ENCODE results near the gene XRCC4.

DNA sequence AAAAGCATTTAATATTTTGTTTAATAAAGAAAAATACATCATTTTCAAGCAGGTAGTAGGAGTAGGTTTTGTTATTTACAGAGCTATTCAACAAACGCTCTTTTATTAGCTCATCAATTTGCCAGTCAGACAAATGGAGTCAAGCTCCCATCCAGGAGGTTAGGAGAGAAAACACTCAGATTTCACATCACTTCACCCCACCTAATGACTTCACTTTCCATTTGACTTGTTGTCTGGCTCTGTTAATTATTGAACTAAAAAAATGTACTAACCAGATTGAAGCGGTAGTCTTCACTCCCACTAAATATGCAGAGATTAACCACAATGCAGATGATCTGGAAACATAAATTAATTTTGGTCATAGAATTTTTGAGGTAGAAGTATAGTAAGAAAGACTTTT is 200.6 kb downstream of the XRCC4 start:
- no peak for TF ChIP-seq ZNF302 (tag by site-specific recombination; IDR thresholded peaks at IDR 0.05; ENCODE audit: low read depth)
- TF ChIP-seq ZNF174 (tag by site-specific recombination; IDR thresholded peaks at IDR 0.05): no peak
- TF ChIP-seq, protein P1, sequence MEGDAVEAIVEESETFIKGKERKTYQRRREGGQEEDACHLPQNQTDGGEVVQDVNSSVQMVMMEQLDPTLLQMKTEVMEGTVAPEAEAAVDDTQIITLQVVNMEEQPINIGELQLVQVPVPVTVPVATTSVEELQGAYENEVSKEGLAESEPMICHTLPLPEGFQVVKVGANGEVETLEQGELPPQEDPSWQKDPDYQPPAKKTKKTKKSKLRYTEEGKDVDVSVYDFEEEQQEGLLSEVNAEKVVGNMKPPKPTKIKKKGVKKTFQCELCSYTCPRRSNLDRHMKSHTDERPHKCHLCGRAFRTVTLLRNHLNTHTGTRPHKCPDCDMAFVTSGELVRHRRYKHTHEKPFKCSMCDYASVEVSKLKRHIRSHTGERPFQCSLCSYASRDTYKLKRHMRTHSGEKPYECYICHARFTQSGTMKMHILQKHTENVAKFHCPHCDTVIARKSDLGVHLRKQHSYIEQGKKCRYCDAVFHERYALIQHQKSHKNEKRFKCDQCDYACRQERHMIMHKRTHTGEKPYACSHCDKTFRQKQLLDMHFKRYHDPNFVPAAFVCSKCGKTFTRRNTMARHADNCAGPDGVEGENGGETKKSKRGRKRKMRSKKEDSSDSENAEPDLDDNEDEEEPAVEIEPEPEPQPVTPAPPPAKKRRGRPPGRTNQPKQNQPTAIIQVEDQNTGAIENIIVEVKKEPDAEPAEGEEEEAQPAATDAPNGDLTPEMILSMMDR (tag by site-specific recombination; IDR thresholded peaks at IDR 0.05): no peak
- TF ChIP-seq ZNF274 (IDR thresholded peaks at IDR 0.05; ENCODE audit: low read length): no peak
- TF ChIP-seq ZNF274 (tag by site-specific recombination; IDR thresholded peaks at IDR 0.05; ENCODE audit: borderline replicate concordance): no peak
- TF ChIP-seq, protein P2, sequence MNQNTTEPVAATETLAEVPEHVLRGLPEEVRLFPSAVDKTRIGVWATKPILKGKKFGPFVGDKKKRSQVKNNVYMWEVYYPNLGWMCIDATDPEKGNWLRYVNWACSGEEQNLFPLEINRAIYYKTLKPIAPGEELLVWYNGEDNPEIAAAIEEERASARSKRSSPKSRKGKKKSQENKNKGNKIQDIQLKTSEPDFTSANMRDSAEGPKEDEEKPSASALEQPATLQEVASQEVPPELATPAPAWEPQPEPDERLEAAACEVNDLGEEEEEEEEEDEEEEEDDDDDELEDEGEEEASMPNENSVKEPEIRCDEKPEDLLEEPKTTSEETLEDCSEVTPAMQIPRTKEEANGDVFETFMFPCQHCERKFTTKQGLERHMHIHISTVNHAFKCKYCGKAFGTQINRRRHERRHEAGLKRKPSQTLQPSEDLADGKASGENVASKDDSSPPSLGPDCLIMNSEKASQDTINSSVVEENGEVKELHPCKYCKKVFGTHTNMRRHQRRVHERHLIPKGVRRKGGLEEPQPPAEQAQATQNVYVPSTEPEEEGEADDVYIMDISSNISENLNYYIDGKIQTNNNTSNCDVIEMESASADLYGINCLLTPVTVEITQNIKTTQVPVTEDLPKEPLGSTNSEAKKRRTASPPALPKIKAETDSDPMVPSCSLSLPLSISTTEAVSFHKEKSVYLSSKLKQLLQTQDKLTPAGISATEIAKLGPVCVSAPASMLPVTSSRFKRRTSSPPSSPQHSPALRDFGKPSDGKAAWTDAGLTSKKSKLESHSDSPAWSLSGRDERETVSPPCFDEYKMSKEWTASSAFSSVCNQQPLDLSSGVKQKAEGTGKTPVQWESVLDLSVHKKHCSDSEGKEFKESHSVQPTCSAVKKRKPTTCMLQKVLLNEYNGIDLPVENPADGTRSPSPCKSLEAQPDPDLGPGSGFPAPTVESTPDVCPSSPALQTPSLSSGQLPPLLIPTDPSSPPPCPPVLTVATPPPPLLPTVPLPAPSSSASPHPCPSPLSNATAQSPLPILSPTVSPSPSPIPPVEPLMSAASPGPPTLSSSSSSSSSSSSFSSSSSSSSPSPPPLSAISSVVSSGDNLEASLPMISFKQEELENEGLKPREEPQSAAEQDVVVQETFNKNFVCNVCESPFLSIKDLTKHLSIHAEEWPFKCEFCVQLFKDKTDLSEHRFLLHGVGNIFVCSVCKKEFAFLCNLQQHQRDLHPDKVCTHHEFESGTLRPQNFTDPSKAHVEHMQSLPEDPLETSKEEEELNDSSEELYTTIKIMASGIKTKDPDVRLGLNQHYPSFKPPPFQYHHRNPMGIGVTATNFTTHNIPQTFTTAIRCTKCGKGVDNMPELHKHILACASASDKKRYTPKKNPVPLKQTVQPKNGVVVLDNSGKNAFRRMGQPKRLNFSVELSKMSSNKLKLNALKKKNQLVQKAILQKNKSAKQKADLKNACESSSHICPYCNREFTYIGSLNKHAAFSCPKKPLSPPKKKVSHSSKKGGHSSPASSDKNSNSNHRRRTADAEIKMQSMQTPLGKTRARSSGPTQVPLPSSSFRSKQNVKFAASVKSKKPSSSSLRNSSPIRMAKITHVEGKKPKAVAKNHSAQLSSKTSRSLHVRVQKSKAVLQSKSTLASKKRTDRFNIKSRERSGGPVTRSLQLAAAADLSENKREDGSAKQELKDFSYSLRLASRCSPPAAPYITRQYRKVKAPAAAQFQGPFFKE (tag by site-specific recombination; IDR thresholded peaks at IDR 0.05; ENCODE audit: borderline replicate concordance): no peak
- TF ChIP-seq ZNF610 (tag by site-specific recombination; IDR thresholded peaks at IDR 0.05; ENCODE audit: borderline replicate concordance): no peak
- TF ChIP-seq, protein P3, sequence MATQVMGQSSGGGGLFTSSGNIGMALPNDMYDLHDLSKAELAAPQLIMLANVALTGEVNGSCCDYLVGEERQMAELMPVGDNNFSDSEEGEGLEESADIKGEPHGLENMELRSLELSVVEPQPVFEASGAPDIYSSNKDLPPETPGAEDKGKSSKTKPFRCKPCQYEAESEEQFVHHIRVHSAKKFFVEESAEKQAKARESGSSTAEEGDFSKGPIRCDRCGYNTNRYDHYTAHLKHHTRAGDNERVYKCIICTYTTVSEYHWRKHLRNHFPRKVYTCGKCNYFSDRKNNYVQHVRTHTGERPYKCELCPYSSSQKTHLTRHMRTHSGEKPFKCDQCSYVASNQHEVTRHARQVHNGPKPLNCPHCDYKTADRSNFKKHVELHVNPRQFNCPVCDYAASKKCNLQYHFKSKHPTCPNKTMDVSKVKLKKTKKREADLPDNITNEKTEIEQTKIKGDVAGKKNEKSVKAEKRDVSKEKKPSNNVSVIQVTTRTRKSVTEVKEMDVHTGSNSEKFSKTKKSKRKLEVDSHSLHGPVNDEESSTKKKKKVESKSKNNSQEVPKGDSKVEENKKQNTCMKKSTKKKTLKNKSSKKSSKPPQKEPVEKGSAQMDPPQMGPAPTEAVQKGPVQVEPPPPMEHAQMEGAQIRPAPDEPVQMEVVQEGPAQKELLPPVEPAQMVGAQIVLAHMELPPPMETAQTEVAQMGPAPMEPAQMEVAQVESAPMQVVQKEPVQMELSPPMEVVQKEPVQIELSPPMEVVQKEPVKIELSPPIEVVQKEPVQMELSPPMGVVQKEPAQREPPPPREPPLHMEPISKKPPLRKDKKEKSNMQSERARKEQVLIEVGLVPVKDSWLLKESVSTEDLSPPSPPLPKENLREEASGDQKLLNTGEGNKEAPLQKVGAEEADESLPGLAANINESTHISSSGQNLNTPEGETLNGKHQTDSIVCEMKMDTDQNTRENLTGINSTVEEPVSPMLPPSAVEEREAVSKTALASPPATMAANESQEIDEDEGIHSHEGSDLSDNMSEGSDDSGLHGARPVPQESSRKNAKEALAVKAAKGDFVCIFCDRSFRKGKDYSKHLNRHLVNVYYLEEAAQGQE (tag by site-specific recombination; IDR thresholded peaks at IDR 0.05): no peak
- TF ChIP-seq EGR2 (tag by site-specific recombination; IDR thresholded peaks at IDR 0.05; ENCODE audit: low read depth): no peak
- no peak for TF ChIP-seq MYNN (tag by site-specific recombination; IDR thresholded peaks at IDR 0.05; ENCODE audit: borderline replicate concordance)
